ENCODE measurements around the gene KLF11.
"Not testable (repeated sequence)": the region's sequence is repeated elsewhere in the genome, so short reads cannot be mapped to it uniquely, and the experiment has no call there.

KLF11 gene

DNA sequence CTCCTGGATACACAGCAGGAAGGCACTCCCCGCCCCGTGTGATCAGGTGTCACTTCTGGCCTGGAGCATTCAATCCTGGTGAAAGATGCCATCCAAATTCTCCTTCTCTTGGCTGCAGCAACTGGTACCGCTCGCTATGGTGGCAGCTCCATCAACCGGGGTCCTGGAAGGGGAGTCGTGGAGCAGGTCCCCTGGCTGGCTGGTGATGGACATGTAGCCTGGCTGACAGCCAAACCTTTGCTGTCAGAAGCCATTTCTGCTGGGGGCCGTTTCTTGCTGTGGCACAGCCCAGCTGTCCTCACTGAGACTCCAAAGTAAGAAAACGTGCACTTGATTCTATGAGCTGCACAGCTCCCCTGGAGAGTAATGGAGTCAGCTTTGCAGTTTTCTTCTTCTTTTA is 44.0 kb downstream of the KLF11 start:
- DNase-seq: no peak

DNA sequence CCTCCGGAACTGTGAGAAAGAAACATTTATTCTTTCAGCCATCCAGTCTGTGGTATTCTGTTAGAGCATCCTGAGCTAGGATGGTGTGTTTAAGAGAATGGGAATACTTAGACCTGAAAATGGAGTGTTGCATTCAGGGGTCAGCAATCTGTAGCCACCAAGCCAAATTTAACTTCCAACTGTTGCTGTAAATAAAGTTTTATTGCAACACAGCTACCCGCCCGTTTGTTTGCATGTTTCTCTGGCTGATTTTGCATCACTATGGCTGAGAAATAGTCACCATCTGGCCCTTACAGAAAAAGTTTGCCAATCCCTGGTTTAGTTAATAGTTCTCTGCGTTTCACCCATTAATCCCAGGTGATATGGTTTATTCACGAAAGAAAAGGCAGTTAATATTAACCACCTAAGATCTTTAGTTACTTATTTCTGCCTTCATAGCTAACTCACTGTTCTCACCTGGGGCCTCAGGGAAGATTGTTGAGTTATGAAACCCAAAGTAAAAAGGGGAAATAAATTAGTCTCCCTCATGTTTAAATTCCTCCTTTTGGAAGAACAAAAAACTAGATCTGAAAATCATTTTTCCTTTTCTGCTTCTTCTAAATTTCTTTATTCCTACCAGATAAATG is 46.3 kb downstream of the KLF11 start:
- DNase-seq: no peak

DNA sequence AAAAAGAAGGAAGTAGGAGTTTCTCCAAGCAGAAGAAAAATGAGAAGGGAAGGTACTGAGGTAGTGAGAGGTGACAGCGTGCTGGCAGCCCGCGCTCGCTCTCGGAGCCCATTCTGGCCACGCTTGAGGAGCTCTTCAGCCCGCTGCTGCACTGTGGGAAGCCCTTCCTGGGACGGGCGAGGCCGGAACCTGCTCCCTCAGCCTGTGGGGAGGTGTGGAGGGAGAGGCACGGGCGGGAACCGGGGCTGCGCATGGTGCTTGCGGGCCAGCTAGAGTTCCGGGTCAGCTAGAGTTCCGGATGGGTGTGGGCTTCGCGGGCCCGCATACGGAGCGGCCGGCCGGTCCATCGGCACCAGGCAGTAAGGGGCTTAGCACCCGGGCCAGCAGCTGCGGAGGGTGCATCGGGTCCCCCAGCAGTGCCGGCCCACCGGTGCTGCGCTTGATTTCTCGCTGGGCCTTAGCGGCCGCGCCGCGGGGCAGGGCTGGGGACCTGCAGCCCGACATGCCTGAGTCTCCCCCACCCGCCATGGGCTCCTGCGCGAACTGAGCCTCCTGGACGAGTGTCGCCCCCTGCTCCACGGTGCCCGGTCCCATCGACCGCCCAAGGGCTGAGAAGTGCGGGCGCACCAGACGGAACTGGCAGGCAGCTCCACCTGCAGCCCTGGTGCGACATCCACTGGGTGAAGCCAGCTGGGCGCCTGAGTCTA is 48.0 kb downstream of the KLF11 start:
- no peak for DNase-seq

DNA sequence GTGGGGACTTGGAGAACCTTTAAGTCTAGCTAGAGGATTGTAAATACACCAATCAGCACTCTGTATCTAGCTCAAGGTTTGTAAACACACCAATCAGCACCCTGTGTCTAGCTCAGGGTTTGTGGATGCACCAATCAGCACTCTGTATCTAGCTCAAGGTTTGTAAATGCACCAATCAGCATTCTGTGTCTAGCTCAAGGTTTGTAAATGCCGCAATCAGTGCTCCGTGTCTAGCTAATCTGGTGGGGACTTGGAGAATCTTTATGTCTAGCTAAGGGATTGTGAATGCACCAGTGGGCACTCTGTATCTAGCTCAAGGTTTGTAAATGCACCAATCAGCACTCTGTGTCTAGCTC is 48.5 kb downstream of the KLF11 start:
- DNase-seq: not testable (repeated sequence)

DNA sequence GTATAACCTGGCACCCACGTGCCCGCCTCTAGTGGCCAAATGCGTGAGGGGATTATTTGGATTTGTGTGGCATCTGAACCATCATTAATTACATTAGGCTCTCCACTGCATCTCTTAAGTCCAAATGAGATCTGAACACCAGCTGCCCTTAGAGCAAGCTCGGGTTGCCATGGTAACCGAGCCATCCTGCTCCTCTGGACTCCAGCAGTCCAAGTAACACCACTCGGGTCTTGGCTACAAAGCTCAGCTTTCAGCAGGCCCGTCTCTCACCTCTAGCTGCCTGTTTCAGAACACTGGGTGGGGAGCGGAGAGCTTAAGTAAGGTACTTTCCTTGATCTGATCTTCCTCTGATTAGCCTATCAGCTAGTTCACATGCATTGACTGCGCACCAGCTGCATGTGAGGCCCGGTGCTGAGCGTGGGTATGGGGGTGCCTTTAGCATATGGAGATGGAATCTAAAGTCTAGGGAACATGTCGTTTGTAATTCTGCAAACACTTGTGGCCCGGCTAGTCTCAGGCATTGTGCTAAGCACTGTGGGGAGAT is 51.0 kb downstream of the KLF11 start:
- DNase-seq: no peak

DNA sequence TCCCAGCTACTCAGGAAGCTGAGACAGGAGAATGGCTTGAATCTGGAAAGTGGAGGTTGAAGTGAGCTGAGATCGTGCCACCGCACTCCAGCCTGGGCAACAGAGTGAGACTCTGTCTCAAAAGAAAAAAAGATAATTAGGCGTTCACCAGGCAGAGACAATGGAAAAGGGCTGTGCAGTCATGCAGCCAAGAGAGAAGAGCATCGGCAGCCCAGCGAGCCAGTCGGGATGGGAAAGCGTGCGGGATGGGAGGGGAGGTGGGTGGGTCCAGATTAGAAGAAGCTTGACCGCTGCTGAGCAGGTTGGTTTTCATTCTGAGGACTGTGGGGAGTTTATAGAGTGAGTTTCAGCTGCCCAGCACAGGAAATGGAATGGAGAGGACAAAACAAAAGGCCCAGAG is 51.8 kb downstream of the KLF11 start:
- DNase-seq: no peak

DNA sequence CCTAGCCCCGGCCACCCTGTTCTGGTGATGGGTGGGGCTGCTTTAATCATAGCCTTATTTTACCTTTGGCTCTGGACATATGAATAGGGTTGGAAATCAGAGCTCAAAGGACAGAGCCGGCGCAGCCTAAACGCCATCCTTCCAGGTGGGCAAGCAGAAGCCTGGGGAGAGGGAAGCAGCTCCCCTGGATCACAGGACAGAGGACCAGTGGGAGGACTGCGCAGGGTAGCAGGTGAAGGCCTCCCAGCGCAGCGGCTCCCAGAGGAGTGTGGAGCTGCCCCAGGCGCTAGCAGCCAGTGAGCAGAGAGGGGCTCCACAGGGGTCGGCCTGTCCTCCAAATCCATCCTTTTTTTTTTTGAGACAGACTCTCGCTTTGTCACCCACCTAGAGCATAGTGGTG is 53.3 kb downstream of the KLF11 start:
- no peak for DNase-seq

DNA sequence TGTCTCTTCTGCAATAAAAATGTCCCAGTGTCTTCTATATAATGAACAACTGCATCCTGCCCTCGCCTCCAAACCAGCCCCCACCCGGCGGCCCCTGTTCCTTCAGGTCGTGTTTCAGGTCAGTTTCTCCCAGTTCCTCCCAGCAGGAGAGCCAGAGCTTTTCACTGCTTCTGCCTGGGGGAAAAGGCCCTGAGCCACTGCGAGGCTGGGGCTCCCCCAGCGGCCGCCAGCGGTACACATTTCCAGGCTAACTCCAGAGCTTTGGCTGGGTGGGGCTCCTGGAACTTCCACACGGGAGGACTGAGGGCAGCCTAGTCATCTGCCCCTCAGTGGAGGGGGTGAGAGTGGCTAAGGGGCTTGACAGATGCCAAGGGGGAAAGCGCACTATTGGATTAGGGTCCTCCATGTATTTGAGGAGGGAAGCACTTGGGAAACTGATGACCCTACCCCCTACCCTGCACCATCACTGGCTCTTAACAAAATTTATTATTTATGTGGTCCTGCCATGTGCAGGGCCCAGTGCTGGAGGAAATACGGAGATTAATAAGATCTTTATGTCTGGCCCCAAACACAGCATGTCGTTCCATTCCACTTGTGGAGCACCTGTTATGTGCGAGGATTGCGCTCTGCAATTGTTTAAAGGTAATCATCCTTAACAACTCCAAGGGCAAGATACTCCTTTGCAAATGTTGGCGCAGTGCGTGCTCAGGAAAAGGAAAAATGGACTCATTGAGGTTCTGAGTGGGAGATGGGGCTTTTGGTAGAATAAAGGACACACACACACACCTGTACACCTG is 54.2 kb downstream of the KLF11 start:
- peak; percentile 59 for DNase-seq

DNA sequence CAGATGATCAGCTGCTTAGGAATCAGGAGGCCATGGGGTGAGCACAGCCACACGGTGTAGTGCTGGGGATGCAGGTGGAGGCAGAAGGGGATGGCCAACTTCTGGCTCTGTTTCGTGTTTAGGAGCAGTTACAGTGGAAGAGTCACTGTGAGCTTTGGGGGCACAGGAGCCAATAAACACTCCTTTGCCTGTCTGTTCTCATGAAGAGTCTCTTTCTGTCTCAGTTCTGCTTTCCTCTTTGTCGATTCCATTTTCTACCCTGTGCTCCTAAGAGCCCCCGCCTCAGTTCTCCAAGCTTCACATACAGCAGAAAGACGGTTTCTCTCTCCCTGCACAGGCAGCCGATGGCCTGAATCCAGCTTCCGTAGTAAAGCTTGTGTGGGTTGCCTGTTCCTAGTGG is 58.1 kb downstream of the KLF11 start:
- no peak for DNase-seq

DNA sequence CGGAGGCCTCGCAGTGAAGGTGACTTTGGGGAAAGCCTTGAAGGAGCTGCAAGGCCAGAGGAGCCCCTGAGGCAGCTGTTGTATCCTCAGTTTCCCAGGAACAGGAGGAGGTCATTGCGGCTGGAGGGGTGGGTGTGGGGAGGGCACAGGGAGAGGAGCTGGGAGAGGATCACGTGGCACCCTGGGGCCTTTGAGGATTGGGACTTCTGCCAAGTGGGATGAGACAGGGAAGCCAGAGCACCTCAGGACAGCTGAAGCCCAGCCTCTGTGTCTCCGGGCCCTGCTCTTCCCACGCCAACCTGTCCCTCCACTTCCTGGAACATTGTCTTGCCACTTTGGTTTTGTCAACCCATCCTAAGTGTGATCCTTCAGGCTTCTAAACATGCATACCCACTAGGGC is 59.8 kb downstream of the KLF11 start:
- no peak for DNase-seq

Data from EL (cell line).